H1 (cell line): ENCODE results near the gene PLCXD1. TPM values are rescaled to one million over a fixed set of nuclear protein-coding genes. Genes with fewer than 3 reads are reported as not detected.

Experiments
- CHD7 ChIP-seq: fragments of 300-600 bp; sonication (generic); IDR thresholded peaks from 2 replicates; pipeline ENCODE4 v1.7.1; 2012; ENCODE audit warnings: low read length, moderate library complexity, mild to moderate bottlenecking, inconsistent platforms; ENCODE audit not compliant: insufficient replicate concordance
- KDM4A ChIP-seq: IDR thresholded peaks from one replicate; pipeline ENCODE4 v1.7.1; 2012; ENCODE audit warnings: low read depth, mild to moderate bottlenecking, moderate library complexity, low read length, inconsistent platforms; ENCODE audit not compliant: severe bottlenecking
- POLR2A ChIP-seq, 2 experiments: IDR thresholded peaks; 1 replicate in 1 of 2; 2 replicates in 1 of 2; pipeline ENCODE4 v1.6.1; 2011; ENCODE audit warnings: low read depth in 2 of 2, low read length in 2 of 2, mild to moderate bottlenecking in 2 of 2; ENCODE audit errors: control extremely low read depth in 1 of 2
- SAP30 ChIP-seq: fragments of 300-600 bp; sonication (generic); IDR thresholded peaks from 2 replicates; pipeline ENCODE4 v1.7.1; 2012; ENCODE audit warnings: low read length, moderate library complexity, mild to moderate bottlenecking, inconsistent platforms; ENCODE audit not compliant: insufficient read depth, insufficient replicate concordance
- SIN3A ChIP-seq, 2 experiments: IDR thresholded peaks in 1 of 2; conservative IDR thresholded peaks in 1 of 2; 2 replicates each; pipeline ENCODE4 v1.6.1; 2011 to 2012; ENCODE audit warnings: low read length in 2 of 2, improper control_type of control experiment in 1 of 2, low read depth in 1 of 2, mild to moderate bottlenecking in 1 of 2
- SIX5 ChIP-seq: IDR thresholded peaks from 2 replicates; pipeline ENCODE4 v1.6.1; 2011; ENCODE audit warnings: mild to moderate bottlenecking, low read depth, low read length
- USF2 ChIP-seq: IDR thresholded peaks from 2 replicates; pipeline ENCODE4 v1.6.1; 2011; ENCODE audit warnings: low read length, improper control_type of control experiment
- polyA plus RNA-seq, 7 experiments: library from polyadenylated mRNA; depleted of rRNA in 3 of 7; stranded (reverse) in 5 of 7; unstranded in 2 of 7; fragments of >200 nt in 5 of 7; fragments of 200-250 nt in 2 of 7; gene quantifications; 1 replicate in 5 of 7; 2 replicates in 1 of 7; 4 replicates in 1 of 7; pipeline versions ENCODE4 v1.2.1 to v1.2.3, GENCODE V29; 2011 to 2013; ENCODE audit warnings: missing spikeins in 2 of 7, mixed read lengths in 2 of 7
- total RNA-seq: library from RNA; stranded (reverse); fragmentation: NEBNext Ultra II Directional; extraction: Animal tissue kit (Norgen Biotek cat#: 25700); gene quantifications from 2 replicates; pipeline ENCODE4 v1.2.1, GENCODE V29; 2021

Gene PLCXD1
- total and polyA plus RNA-seq, 2 of the 8 experiments (the other 6 are each of a cell fraction or from before 2014, with no cell fraction given) = 93.6 to 124 TPM

- TF ChIP-seq KDM4A = peak; percentile 38
- no peak for TF ChIP-seq CHD7
- TF ChIP-seq SIN3A (conservative IDR thresholded peaks at IDR 0.05 in 1 of 2, IDR thresholded peaks at IDR 0.05 in 1 of 2; ENCODE audit: low read depth in 1 of 2, low read length in 2 of 2) = peak in 1 of 2 experiments; percentile 68; a peak in 1 of 4 replicates
- no peak for TF ChIP-seq SAP30
- TF ChIP-seq SIX5 = no peak
- TF ChIP-seq POLR2A (IDR thresholded peaks at IDR 0.05; ENCODE audit: control extremely low read depth in 1 of 2, low read depth in 2 of 2, low read length in 2 of 2) = peak in 1 of 2 experiments; percentile 42; a peak in 1 of 3 replicates
- peak; percentile 100 for TF ChIP-seq USF2
These were observed 37.8 kb downstream of the PLCXD1 start, which contains the start of gene GTPBP6 (continued) for GRCh38 chrX:318739-319578.
